SK-N-MC (cell line): ENCODE measurements around the gene ORM2.

Source experiments
- EZH2 ChIP-seq: fragments of 200-600 bp; sonication (generic); IDR thresholded peaks from one replicate; pipeline ENCODE4 v1.6.1; 2017; ENCODE audit warnings: antibody characterized with exemption
- POLR2AphosphoS5 ChIP-seq: IDR thresholded peaks from 2 replicates; pipeline ENCODE4 v1.6.1; 2012; ENCODE audit warnings: mild to moderate bottlenecking, low read depth, low read length, borderline replicate concordance

- TF ChIP-seq EZH2 (no peak), POLR2AphosphoS5 (no peak)
These were observed 49.2 kb downstream of the ORM2 start for GRCh38 chr9:114378883-114379282.
